GM19025 (cell line): ENCODE data around the gene SPO11.

ENCODE experiments used
- ATAC-seq: cut with Tn5 transposase; IDR thresholded peaks from one replicate; pipeline ENCODE4 v1.9.1; 2021; ENCODE audit warnings: mild to moderate bottlenecking, low read depth, moderate library complexity; ENCODE audit not compliant: unreplicated experiment

Gene SPO11

GRCh38 chr20:57309544-57310115, 20.0 kb upstream of the SPO11 start:
- no peak for ATAC-seq

- ATAC-seq: no peak
Observed at GRCh38 chr20:57310821-57311514, 18.6 kb upstream of the SPO11 start.

GRCh38 chr20:57312138-57312537, 17.5 kb upstream of the SPO11 start:
- no peak for ATAC-seq

GRCh38 chr20:57313230-57313629, 16.4 kb upstream of the SPO11 start:
- no peak for ATAC-seq

GRCh38 chr20:57313951-57314350, 15.7 kb upstream of the SPO11 start:
- no peak for ATAC-seq

GRCh38 chr20:57315083-57315975, 14.3 kb upstream of the SPO11 start:
- ATAC-seq: no peak

- ATAC-seq: no peak
Observed at GRCh38 chr20:57315976-57316480, 13.6 kb upstream of the SPO11 start.

- no peak for ATAC-seq
Observed at GRCh38 chr20:57316795-57317201, 12.8 kb upstream of the SPO11 start.

- ATAC-seq: no peak
Observed at GRCh38 chr20:57317316-57317788, 12.3 kb upstream of the SPO11 start.

- no peak for ATAC-seq
Observed at GRCh38 chr20:57317789-57318371, 11.7 kb upstream of the SPO11 start.

GRCh38 chr20:57319584-57319983, 10.0 kb upstream of the SPO11 start:
- ATAC-seq: no peak

GRCh38 chr20:57320358-57320757, 9.2 kb upstream of the SPO11 start:
- no peak for ATAC-seq

- no peak for ATAC-seq
Observed at GRCh38 chr20:57321142-57321541, 8.5 kb upstream of the SPO11 start.

GRCh38 chr20:57322476-57322875, 7.1 kb upstream of the SPO11 start:
- ATAC-seq: no peak

- no peak for ATAC-seq
Observed at GRCh38 chr20:57323034-57323433, 6.6 kb upstream of the SPO11 start.

- ATAC-seq: no peak
Observed at GRCh38 chr20:57325632-57326356, 3.8 kb upstream of the SPO11 start.

- ATAC-seq: no peak
Observed at GRCh38 chr20:57326667-57327455, 2.7 kb upstream of the SPO11 start.

GRCh38 chr20:57327820-57328219, 1.8 kb upstream of the SPO11 start:
- no peak for ATAC-seq

- no peak for ATAC-seq
Observed at GRCh38 chr20:57330998-57331397, 1.4 kb downstream of the SPO11 start.
